Activated CD4-positive, alpha-beta memory T cell treated with anti-CD3 and anti-CD28 coated beads for 36 hours (primary cell): Measurements from ENCODE around the gene TMEM145. TPM values are rescaled to one million over a fixed set of nuclear protein-coding genes. Genes with fewer than 3 reads are reported as not detected.

Experiments used
- microRNA-seq: library from miRNA; unstranded; fragments of <30 nt; microRNA quantifications from one replicate; pipeline ENCODE4 v1.2.0, GENCODE V29; 2022; ENCODE audit warnings: borderline number of aligned reads, borderline microRNAs expressed, borderline replicate concordance
- total RNA-seq, 2 experiments: library from RNA; stranded (reverse); gene quantifications; one replicate each; pipeline ENCODE4 v1.2.3, GENCODE V29; 2021

The TMEM145 gene
- total RNA-seq, 2 experiments from 2014 or later: 0.29 TPM; not detected in 1

Small RNA genes lying within 50 kb of the gene (microRNA-seq; reads per million reads assigned to microRNA genes)
- gene MIR8077: not detected

Other genes starting within 250 kb of the TMEM145 start
- under 1 TPM; 0.73 to 0.90 TPM for gene GRIK5, start 243.1 kb upstream of the TMEM145 start, total RNA-seq
- gene ZNF574, start 237.1 kb upstream of the TMEM145 start, total RNA-seq: 10 to 100 TPM; 12.2 to 13.2 TPM
- 10 to 100 TPM; 55.6 to 57.3 TPM for gene POU2F2, start 180.9 kb upstream of the TMEM145 start, total RNA-seq
- 10 to 100 TPM; 31.3 to 33.4 TPM for gene DEDD2, start 95.6 kb upstream of the TMEM145 start, total RNA-seq
- 10 to 100 TPM; 12.3 to 14.9 TPM for gene ZNF526, start 93.0 kb upstream of the TMEM145 start, total RNA-seq
- gene GSK3A, start 70.7 kb upstream of the TMEM145 start, total RNA-seq: 10 to 100 TPM; 36.4 to 37.3 TPM
- gene ERF, start 58.2 kb upstream of the TMEM145 start, total RNA-seq: 10 to 100 TPM; 43.1 to 56.5 TPM
- gene CIC, start 44.1 kb upstream of the TMEM145 start, total RNA-seq: 10 to 100 TPM; 56.9 to 64.2 TPM
- under 1 TPM; 0.61 to 0.81 TPM for gene PRR19, start 11.2 kb upstream of the TMEM145 start, total RNA-seq
- 10 to 100 TPM; 46.6 to 54.7 TPM for gene PAFAH1B3, start 10.7 kb upstream of the TMEM145 start, total RNA-seq
- gene MEGF8, start 12.3 kb downstream of the TMEM145 start, total RNA-seq: 1 to 10 TPM; 6.0 to 7.2 TPM
- not detected for gene CNFN, start 77.0 kb downstream of the TMEM145 start, total RNA-seq
- 10 to 100 TPM; 31.6 to 31.8 TPM for gene LIPE, start 114.1 kb downstream of the TMEM145 start, total RNA-seq
- not detected for gene CXCL17, start 129.6 kb downstream of the TMEM145 start, total RNA-seq
- 1 to 10 TPM; 5.4 to 5.8 TPM for gene CEACAM1, start 215.2 kb downstream of the TMEM145 start, total RNA-seq